Neutrophil (primary cell): ENCODE results near the gene WDFY4.

ENCODE experiments used
- H3K27ac ChIP-seq: fragments of 200-600 bp; sonication (generic); 2 replicates; pipeline ENCODE4 v1.5.1; 2016; ENCODE audit warnings: mild to moderate bottlenecking, moderate library complexity
- H3K27me3 ChIP-seq: fragments of 200-600 bp; sonication (generic); 2 replicates; pipeline ENCODE4 v1.6.0; 2016; ENCODE audit warnings: mild to moderate bottlenecking
- H3K36me3 ChIP-seq: fragments of 200-600 bp; sonication (generic); 2 replicates; pipeline ENCODE4 v1.5.1; 2017
- H3K4me1 ChIP-seq, 2 experiments: fragments of 200-600 bp in 1 of 2; sonication (generic) in 1 of 2; 1 replicate in 1 of 2; 2 replicates in 1 of 2; pipeline versions ENCODE4 v1.5.1 to v1.6.1; 2013 to 2016; ENCODE audit warnings: low read depth in 1 of 2, low read length in 1 of 2, mild to moderate bottlenecking in 1 of 2, moderate library complexity in 1 of 2; ENCODE audit not compliant: control insufficient read depth in 1 of 2, insufficient read depth in 1 of 2
- H3K4me3 ChIP-seq, 2 experiments: fragments of 200-600 bp in 1 of 2; sonication (generic) in 1 of 2; 1 replicate in 1 of 2; 2 replicates in 1 of 2; pipeline ENCODE4 v1.5.1; 2013 to 2016; ENCODE audit warnings: low read depth in 1 of 2, low read length in 1 of 2, mild to moderate bottlenecking in 1 of 2, moderate library complexity in 1 of 2
- H3K9me3 ChIP-seq: fragments of 200-600 bp; sonication (generic); 2 replicates; pipeline ENCODE4 v1.5.1; 2016
- TF ChIP-seq, protein P1 (sequence below): fragments of 200-600 bp; sonication (generic); IDR thresholded peaks from 2 replicates; pipeline ENCODE4 v1.5.1; 2016; ENCODE audit warnings: antibody characterized with exemption

Gene WDFY4

DNA sequence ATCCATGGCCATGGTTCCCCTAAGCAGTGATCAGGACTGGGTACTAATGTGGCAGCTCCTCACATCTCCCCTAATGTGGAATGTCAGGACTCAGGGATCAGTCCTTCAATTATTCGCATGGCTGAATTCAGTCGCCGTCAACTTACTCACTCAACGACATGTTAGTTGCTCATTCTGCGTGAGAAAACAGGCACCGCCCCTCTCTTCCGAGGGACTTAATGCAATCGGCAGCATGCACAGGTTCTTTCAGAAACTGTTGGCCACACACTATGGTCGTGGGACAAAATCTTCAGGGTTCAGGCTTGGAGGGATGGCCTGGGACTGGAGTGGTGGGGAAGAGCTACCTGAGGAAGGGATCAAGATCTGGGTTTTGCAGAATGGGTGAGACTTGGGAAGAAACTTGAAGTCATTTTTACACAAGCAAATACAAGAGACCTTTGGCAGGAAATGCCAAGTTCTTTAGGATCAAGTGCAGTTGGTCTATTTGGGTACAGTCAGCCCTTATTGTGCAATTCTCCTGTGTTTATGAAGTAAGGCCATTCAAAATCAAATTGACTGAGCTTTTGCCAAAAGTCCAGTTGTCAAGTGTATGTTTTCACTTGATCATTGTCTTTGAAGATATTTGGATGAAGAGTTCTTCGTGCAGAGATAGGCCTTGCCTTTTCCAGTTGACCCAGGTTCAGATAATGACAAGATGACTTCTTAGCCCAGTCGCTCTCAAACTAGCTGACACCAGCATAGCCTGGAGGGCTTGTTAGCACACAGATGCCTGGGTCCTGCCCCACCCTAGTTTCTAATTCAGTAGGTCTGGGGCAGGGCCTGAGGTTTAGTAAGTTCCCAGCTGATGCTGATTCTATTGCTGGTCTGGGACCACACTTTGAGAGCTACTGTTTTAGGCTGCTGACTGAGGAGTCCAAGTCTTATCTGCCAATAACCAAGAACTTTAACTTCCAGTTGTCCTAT lies 206.5 kb downstream of the WDFY4 start:
- H3K4me1 ChIP-seq = no peaks in the 10 kb centered on the region
- TF ChIP-seq, protein P1, sequence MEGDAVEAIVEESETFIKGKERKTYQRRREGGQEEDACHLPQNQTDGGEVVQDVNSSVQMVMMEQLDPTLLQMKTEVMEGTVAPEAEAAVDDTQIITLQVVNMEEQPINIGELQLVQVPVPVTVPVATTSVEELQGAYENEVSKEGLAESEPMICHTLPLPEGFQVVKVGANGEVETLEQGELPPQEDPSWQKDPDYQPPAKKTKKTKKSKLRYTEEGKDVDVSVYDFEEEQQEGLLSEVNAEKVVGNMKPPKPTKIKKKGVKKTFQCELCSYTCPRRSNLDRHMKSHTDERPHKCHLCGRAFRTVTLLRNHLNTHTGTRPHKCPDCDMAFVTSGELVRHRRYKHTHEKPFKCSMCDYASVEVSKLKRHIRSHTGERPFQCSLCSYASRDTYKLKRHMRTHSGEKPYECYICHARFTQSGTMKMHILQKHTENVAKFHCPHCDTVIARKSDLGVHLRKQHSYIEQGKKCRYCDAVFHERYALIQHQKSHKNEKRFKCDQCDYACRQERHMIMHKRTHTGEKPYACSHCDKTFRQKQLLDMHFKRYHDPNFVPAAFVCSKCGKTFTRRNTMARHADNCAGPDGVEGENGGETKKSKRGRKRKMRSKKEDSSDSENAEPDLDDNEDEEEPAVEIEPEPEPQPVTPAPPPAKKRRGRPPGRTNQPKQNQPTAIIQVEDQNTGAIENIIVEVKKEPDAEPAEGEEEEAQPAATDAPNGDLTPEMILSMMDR = no peak
- no peaks in the 10 kb centered on the region for H3K9me3 ChIP-seq
- H3K4me3 ChIP-seq = no peak overlapping the region
- no peak overlapping the region for H3K27ac ChIP-seq
- H3K27me3 ChIP-seq = no peaks in the 10 kb centered on the region
- H3K36me3 ChIP-seq = peaks cover 89% of the 10 kb centered on the region

DNA sequence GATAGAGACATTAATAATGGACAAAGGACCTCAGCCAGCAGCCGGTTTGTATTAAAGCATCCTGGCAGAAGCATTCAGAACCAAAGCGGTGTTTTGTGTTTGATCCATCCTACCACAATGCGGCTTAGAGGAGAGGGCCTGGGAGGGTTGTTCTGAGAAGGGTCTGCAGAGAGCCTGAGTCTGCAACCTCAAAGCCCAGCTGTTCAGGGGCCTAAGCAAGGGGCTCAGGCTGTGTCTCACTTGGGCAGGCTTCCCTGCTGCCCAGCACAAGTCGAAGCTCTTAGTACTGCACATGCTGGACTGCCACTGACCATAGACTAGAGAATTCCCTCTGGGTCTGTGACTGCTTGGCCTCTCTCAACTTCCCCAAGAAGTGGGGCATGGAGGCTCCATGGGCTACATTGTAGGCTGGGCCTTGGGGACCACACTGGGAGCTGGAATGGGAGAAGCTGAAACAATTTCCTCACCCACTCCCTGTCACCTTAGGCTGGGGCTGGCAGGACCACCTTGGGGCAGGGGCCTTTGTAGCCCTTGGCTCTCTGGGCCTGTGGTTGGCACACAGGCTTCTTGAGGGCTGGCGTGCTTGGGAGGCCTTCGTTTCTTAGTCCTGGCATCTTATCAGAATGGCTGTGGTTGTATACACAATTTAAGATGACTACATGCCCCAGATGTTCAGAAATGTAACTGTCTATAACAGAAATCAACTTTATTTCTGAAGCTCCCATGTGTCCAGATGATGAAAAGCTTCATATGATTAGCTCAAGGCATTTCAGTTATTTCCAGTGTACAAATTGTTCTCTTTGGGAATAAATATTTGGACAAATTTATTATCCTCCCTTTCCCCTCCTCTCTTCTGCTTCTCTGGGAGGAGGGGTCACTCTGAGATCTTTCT lies 210.5 kb downstream of the WDFY4 start:
- Histone ChIP-seq H3K27me3 (no peaks in the 10 kb centered on the region), H3K27ac (no peak overlapping the region), H3K4me1 (no peaks in the 10 kb centered on the region), H3K36me3 (peaks cover 100% of the 10 kb centered on the region), H3K9me3 (no peaks in the 10 kb centered on the region), H3K4me3 (no peak overlapping the region)
- TF ChIP-seq, protein P1 = no peak

GRCh38 chr10:48895803-48896195 lies 211.1 kb downstream of the WDFY4 start:
- no peaks in the 10 kb centered on the region for H3K27me3 ChIP-seq
- H3K4me3 ChIP-seq = no peak overlapping the region
- no peak overlapping the region for H3K27ac ChIP-seq
- H3K4me1 ChIP-seq = no peaks in the 10 kb centered on the region
- H3K36me3 ChIP-seq = peaks cover 100% of the 10 kb centered on the region
- TF ChIP-seq, protein P1 = no peak
- H3K9me3 ChIP-seq = no peaks in the 10 kb centered on the region

DNA sequence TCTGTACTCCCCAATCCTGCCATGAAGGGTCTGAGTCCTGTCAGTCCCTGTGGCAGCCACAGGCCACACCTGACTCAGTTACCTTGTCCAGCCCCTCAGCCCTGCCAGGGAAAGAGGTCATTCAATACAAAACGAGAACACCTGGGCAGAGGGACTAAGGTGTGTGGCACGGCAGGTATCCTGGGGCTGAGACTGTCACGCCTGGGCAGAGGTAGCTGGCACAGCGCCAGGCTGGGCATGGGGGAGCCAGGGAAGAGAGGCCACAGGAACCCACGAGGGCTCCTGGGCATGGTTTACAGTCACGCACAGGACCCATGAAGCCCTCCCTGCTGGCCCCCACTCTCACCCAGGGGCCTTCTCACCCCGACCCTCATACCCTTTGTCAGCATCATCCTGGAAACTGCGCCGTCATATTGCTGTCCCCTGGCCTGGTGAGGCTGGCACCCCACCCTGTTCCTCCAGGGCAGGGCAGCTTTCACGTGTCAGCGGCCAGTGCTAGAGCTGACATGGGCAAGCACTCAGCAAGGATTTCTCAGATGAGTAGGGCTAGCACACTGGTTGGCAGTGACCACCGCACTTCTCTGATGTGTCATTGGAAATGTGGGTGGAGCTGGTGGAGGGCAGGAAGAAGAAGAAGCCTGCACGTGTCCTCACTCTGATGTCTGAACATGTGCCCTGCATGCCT lies 212.2 kb downstream of the WDFY4 start:
- H3K4me1 ChIP-seq = no peaks in the 10 kb centered on the region
- H3K36me3 ChIP-seq = peaks cover 100% of the 10 kb centered on the region
- H3K27ac ChIP-seq = no peak overlapping the region
- TF ChIP-seq, protein P1 = no peak
- H3K9me3 ChIP-seq = no peaks in the 10 kb centered on the region
- H3K4me3 ChIP-seq = no peak overlapping the region
- H3K27me3 ChIP-seq = no peaks in the 10 kb centered on the region

DNA sequence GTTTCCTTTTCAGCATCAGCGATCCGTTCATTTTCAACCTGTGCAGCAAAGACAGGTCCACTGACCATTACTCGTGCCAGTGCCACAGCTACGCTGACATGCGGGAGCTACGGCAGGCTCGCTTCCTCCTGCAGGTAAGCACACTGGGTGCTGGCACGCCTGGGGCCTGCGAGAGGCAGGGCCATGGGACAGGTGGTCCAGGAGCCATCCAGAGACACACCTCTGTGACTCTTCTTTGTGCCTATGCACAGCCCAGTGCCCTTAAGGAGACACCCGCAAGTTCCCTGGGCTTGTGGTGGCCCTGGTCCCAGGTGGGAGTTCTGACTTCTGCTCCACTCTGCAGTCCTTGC lies 212.7 kb downstream of the WDFY4 start:
- H3K4me3 ChIP-seq = no peak overlapping the region
- H3K4me1 ChIP-seq = no peaks in the 10 kb centered on the region
- TF ChIP-seq, protein P1 = no peak
- no peaks in the 10 kb centered on the region for H3K27me3 ChIP-seq
- peaks cover 99% of the 10 kb centered on the region for H3K36me3 ChIP-seq
- H3K9me3 ChIP-seq = no peaks in the 10 kb centered on the region
- no peak overlapping the region for H3K27ac ChIP-seq
